ENCODE measurements around the gene MISP3.

Gene MISP3

GRCh38 chr19:14122924-14123323 is 50.3 kb downstream of the MISP3 start:
- no peak for DNase-seq (ENCODE audit: low read depth)

Measured in activated gamma-delta T cell treated with anti-CD3 and anti-CD28 coated beads, Interleukin-2, amount 50 U/mL, for 16 hours (primary cell).